OCI-LY7 (cell line): ENCODE measurements around the gene MRO. TPM values are rescaled to one million over a fixed set of nuclear protein-coding genes. Genes with fewer than 3 reads are reported as not detected.

Source experiments
- BruUV-seq: library from RNA; stranded (reverse); fragments of 400-500 nt; replicated peaks from 2 replicates; lab custom pipeline; 2021; lab: Mats Ljungman, UMichigan
- CTCF ChIA-PET: fragments of 300-600 bp; sonication (Branson Sonifier 250); formaldehyde crosslinking; loops from one replicate; lab custom pipeline; 2022; ENCODE audit warnings: antibody characterized with exemption; ENCODE audit not compliant: unreplicated experiment; lab: Charles Lee
- POLR2A ChIA-PET: fragments of 300-600 bp; sonication (Branson Sonifier 250); formaldehyde crosslinking; loops from one replicate; lab custom pipeline; 2022; ENCODE audit warnings: antibody characterized with exemption; lab: Charles Lee
- DNase-seq: peaks from one replicate; pipeline ENCODE4 v3.0.0-alpha.2; 2015; ENCODE audit warnings: low spot score
- H2AFZ ChIP-seq: fragments of 200-600 bp; sonication (generic), shearing (Covaris generic); 2 replicates; pipeline ENCODE4 v1.6.1; 2014; ENCODE audit warnings: mild to moderate bottlenecking, antibody characterized with exemption, low read length, moderate library complexity
- H3K27ac ChIP-seq: fragments of 200-600 bp; sonication (generic); 2 replicates; pipeline ENCODE4 v1.5.1; 2014; ENCODE audit warnings: mixed run types, low read depth, mild to moderate bottlenecking, moderate library complexity, low read length, inconsistent platforms; ENCODE audit not compliant: poor library complexity, severe bottlenecking
- H3K36me3 ChIP-seq: fragments of 200-600 bp; sonication (generic); 2 replicates; pipeline ENCODE4 v1.6.1; 2014; ENCODE audit warnings: mild to moderate bottlenecking, antibody characterized with exemption, low read length, moderate library complexity, mixed read lengths; ENCODE audit not compliant: insufficient read depth
- H3K4me1 ChIP-seq: fragments of 200-600 bp; sonication (generic); 2 replicates; pipeline ENCODE4 v1.5.1; 2014; ENCODE audit warnings: mild to moderate bottlenecking, low read length; ENCODE audit not compliant: insufficient read depth, poor library complexity, severe bottlenecking
- H3K4me2 ChIP-seq: fragments of 200-600 bp; sonication (generic); 2 replicates; pipeline ENCODE4 v1.6.1; 2014; ENCODE audit warnings: mild to moderate bottlenecking, low read length
- H3K4me3 ChIP-seq: fragments of 200-600 bp; sonication (generic); 2 replicates; pipeline ENCODE4 v1.5.1; 2014; ENCODE audit warnings: mild to moderate bottlenecking, low read depth, low read length; ENCODE audit not compliant: poor library complexity, severe bottlenecking
- H3K79me2 ChIP-seq: fragments of 200-600 bp; sonication (generic); 2 replicates; pipeline ENCODE4 v1.6.1; 2016; ENCODE audit warnings: low read depth, mild to moderate bottlenecking, low read length, moderate library complexity, mixed read lengths; ENCODE audit not compliant: insufficient read depth
- H3K9me2 ChIP-seq: fragments of 200-600 bp; sonication (generic); 2 replicates; pipeline ENCODE4 v1.6.1; 2016; ENCODE audit warnings: mild to moderate bottlenecking, low read length, mixed read lengths; ENCODE audit not compliant: insufficient read depth
- H3K9me3 ChIP-seq: fragments of 200-600 bp; sonication (generic); 2 replicates; pipeline ENCODE4 v1.6.1; 2014; ENCODE audit warnings: mild to moderate bottlenecking, mixed run types, low read length, mixed read lengths
- H4K20me1 ChIP-seq: fragments of 200-600 bp; sonication (generic); 2 replicates; pipeline ENCODE4 v1.6.1; 2014; ENCODE audit warnings: mild to moderate bottlenecking, antibody characterized with exemption, low read length, moderate library complexity, mixed read lengths; ENCODE audit not compliant: insufficient read depth
- CTCF ChIP-seq: fragments of 200-600 bp; sonication (generic); conservative IDR thresholded peaks from 2 replicates; pipeline ENCODE4 v1.5.1; 2014; ENCODE audit warnings: mild to moderate bottlenecking, antibody characterized with exemption, low read length, moderate library complexity, mixed read lengths
- EZH2phosphoT487 ChIP-seq: fragments of 200-600 bp; sonication (generic); IDR thresholded peaks from 2 replicates; pipeline ENCODE4 v1.6.1; 2018; ENCODE audit warnings: low read depth, borderline replicate concordance, mild to moderate bottlenecking, mixed run types, antibody characterized with exemption, low read length, moderate library complexity, mixed read lengths
- intact Hi-C: fragments of 100-400 bp; cut with micrococcal nuclease; formaldehyde crosslinking; loops from one replicate; pipeline ENCODE4 v1.10.0; 2022; ENCODE audit not compliant: unreplicated experiment
- total RNA-seq, 2 experiments: library from RNA; depleted of rRNA in 1 of 2; stranded (reverse); fragments of >200 nt in 1 of 2; shearing (Covaris generic) in 1 of 2; gene quantifications; 2 replicates each; pipeline ENCODE4 v1.2.3, GENCODE V29; 2014 to 2022

The MRO gene
- total RNA-seq, 2 experiments from 2014 or later = 0.22 to 0.46 TPM

- no peaks in the 10 kb centered on the region for H3K4me1 ChIP-seq
- ChIA-PET CTCF (no interaction called here), POLR2A (no interaction called here)
- BruUV-seq = no TSS peak
- no peak overlapping the region for H3K27ac ChIP-seq
- TF ChIP-seq CTCF = no peak
- H3K9me3 ChIP-seq = no peaks in the 10 kb centered on the region
- DNase-seq = no peak
- H2AFZ ChIP-seq = no peak overlapping the region
- no peaks in the 10 kb centered on the region for H3K9me2 ChIP-seq
- intact Hi-C loops = no loop called here
- H4K20me1 ChIP-seq = no peaks in the 10 kb centered on the region
- H3K4me2 ChIP-seq = no peak overlapping the region
- no peak overlapping the region for H3K4me3 ChIP-seq
- H3K36me3 ChIP-seq = no peaks in the 10 kb centered on the region
- H3K79me2 ChIP-seq = no peaks in the 10 kb centered on the region
These were observed 72.0 kb downstream of the MRO start for GRCh38 chr18:50747849-50748242.

- Histone ChIP-seq H3K4me2 (no peak overlapping the region), H2AFZ (no peak overlapping the region), H3K79me2 (no peaks in the 10 kb centered on the region), H3K27ac (no peak overlapping the region), H4K20me1 (no peaks in the 10 kb centered on the region), H3K4me1 (no peaks in the 10 kb centered on the region), H3K9me2 (no peaks in the 10 kb centered on the region), H3K36me3 (no peaks in the 10 kb centered on the region), H3K9me3 (no peaks in the 10 kb centered on the region), H3K4me3 (no peak overlapping the region)
- no peak for DNase-seq
- BruUV-seq = no TSS peak
- TF ChIP-seq EZH2phosphoT487 (no peak), CTCF (no peak)
- intact Hi-C loops = no loop called here
- POLR2A ChIA-PET = interaction anchor here (1.0 kb wide), 1 partner anchor 1014 kb away, joined by 3 read pairs; no protein-coding TSS in a partner anchor
- CTCF ChIA-PET = no interaction called here
These were observed 73.9 kb downstream of the MRO start for GRCh38 chr18:50745945-50746344.

Other genes with a start within 250 kb of the MRO start
- gene ME2, start 59.1 kb upstream of the MRO start, total RNA-seq (2014; rRNA removed; shearing (Covaris generic)) = 39.0 and 43.2 TPM in 2 replicates
- gene ME2, start 59.1 kb upstream of the MRO start, total RNA-seq (2022) = 62.0 and 64.2 TPM in 2 replicates
- gene ELAC1, start 148.0 kb upstream of the MRO start, total RNA-seq (2014; rRNA removed; shearing (Covaris generic)) = 1.5 and 2.9 TPM in 2 replicates
- 4.2 and 5.2 TPM in 2 replicates for gene ELAC1, start 148.0 kb upstream of the MRO start, total RNA-seq (2022)
- 28.1 and 44.7 TPM in 2 replicates for gene SMAD4, start 210.2 kb upstream of the MRO start, total RNA-seq (2014; rRNA removed; shearing (Covaris generic))
- gene SMAD4, start 210.2 kb upstream of the MRO start, total RNA-seq (2022) = 47.1 and 47.6 TPM in 2 replicates